WTC11 (cell line): ENCODE measurements around the gene FBLN5. TPM values are rescaled to one million over a fixed set of nuclear protein-coding genes. Genes with fewer than 3 reads are reported as not detected.

Source experiments
- ATAC-seq: fragments of 200-7000 bp; cut with Tn5 transposase; 2 replicates; pipeline ENCODE4 v1.10.0; 2021; ENCODE audit warnings: mild to moderate bottlenecking, moderate library complexity
- CTCF ChIA-PET: fragments of 300-600 bp; sonication (Branson Sonifier 250); formaldehyde crosslinking; loops from one replicate; lab custom pipeline; 2021; ENCODE audit warnings: antibody characterized with exemption; lab: Charles Lee
- POLR2A ChIA-PET: fragments of 350-600 bp; sonication (Branson Sonifier 250); formaldehyde crosslinking; loops from one replicate; lab custom pipeline; 2021; ENCODE audit warnings: antibody characterized with exemption; lab: Charles Lee
- DNase-seq: peaks from one replicate; pipeline ENCODE4 v3.0.0; 2021; ENCODE audit warnings: low spot score
- H3K27ac Mint-ChIP-seq: 2 replicates; pipeline ENCODE4 v1.8.0; 2021; ENCODE audit warnings: mixed read lengths
- H3K27me3 Mint-ChIP-seq: 2 replicates; pipeline ENCODE4 v1.8.0; 2021; ENCODE audit warnings: low read depth, mild to moderate bottlenecking, moderate library complexity, mixed read lengths
- H3K36me3 Mint-ChIP-seq: 2 replicates; pipeline ENCODE4 v1.8.0; 2021; ENCODE audit warnings: mixed read lengths
- H3K4me1 Mint-ChIP-seq: 2 replicates; pipeline ENCODE4 v1.8.0; 2022; ENCODE audit warnings: mixed read lengths
- H3K4me3 Mint-ChIP-seq: 2 replicates; pipeline ENCODE4 v1.8.0; 2021; ENCODE audit warnings: mild to moderate bottlenecking, moderate library complexity, mixed read lengths
- H3K9me3 Mint-ChIP-seq: 2 replicates; pipeline ENCODE4 v1.8.0; 2021; ENCODE audit warnings: mixed read lengths
- ATF2 ChIP-seq: sonication (generic); formaldehyde crosslinking; IDR thresholded peaks from 2 replicates; pipeline ENCODE4 v1.8.1; 2022; ENCODE audit warnings: low read depth, missing genetic modification reagents, borderline replicate concordance
- CREM ChIP-seq: sonication (generic); formaldehyde crosslinking; IDR thresholded peaks from 2 replicates; pipeline ENCODE4 v1.8.1; 2022; ENCODE audit warnings: mild to moderate bottlenecking, missing genetic modification reagents, moderate library complexity
- ESRRA ChIP-seq: sonication (generic); formaldehyde crosslinking; IDR thresholded peaks from 2 replicates; pipeline ENCODE4 v1.8.1; 2022; ENCODE audit warnings: mild to moderate bottlenecking, missing genetic modification reagents, borderline replicate concordance
- GABPB1 ChIP-seq: sonication (generic); formaldehyde crosslinking; IDR thresholded peaks from 2 replicates; pipeline ENCODE4 v1.8.1; 2023; ENCODE audit warnings: mild to moderate bottlenecking, missing genetic modification reagents
- PREB ChIP-seq: sonication (generic); formaldehyde crosslinking; IDR thresholded peaks from 2 replicates; pipeline ENCODE4 v1.8.1; 2022; ENCODE audit warnings: mild to moderate bottlenecking, missing genetic modification reagents, moderate library complexity, borderline replicate concordance
- STAT6 ChIP-seq: sonication (generic); formaldehyde crosslinking; conservative IDR thresholded peaks from 2 replicates; pipeline ENCODE4 v1.8.1; 2023; ENCODE audit warnings: mild to moderate bottlenecking, low read depth, missing genetic modification reagents, moderate library complexity
- TEAD4 ChIP-seq: sonication (generic); formaldehyde crosslinking; IDR thresholded peaks from 2 replicates; pipeline ENCODE4 v1.8.0; 2022; ENCODE audit warnings: mild to moderate bottlenecking, missing genetic modification reagents
- ZNF138 ChIP-seq: sonication (generic); formaldehyde crosslinking; conservative IDR thresholded peaks from 2 replicates; pipeline ENCODE4 v1.8.1; 2022; ENCODE audit warnings: mild to moderate bottlenecking, moderate library complexity, missing genetic modification reagents
- ZNF416 ChIP-seq: fragments of 250-450 bp; sonication (Bioruptor Pico); IDR thresholded peaks from 2 replicates; pipeline ENCODE4 v1.9.0; 2021; ENCODE audit warnings: mild to moderate bottlenecking, inconsistent platforms
- total RNA-seq: library from RNA; stranded (reverse); gene quantifications from 3 replicates; pipeline ENCODE4 v1.2.3, GENCODE V29; 2021
- TF ChIP-seq, protein P1 (sequence below): fragments of 250-450 bp; sonication (Bioruptor Pico); conservative IDR thresholded peaks from 2 replicates; pipeline ENCODE4 v1.9.0; 2021; ENCODE audit warnings: mild to moderate bottlenecking
- TF ChIP-seq, protein P2 (sequence below): fragments of 250-450 bp; sonication (Bioruptor Pico); IDR thresholded peaks from 2 replicates; pipeline ENCODE4 v1.9.0; 2021; ENCODE audit warnings: moderate library complexity, mild to moderate bottlenecking, inconsistent platforms, borderline replicate concordance
- TF ChIP-seq, protein P3 (sequence below): sonication (generic); formaldehyde crosslinking; IDR thresholded peaks from 2 replicates; pipeline ENCODE4 v1.8.1; 2023; ENCODE audit warnings: mild to moderate bottlenecking, missing genetic modification reagents, borderline replicate concordance
- TF ChIP-seq, protein P4 (sequence below): fragments of 250-450 bp; sonication (Bioruptor Pico); IDR thresholded peaks from 2 replicates; pipeline ENCODE4 v1.8.0; 2021; ENCODE audit warnings: mild to moderate bottlenecking

The FBLN5 gene
- total RNA-seq, 1 experiment from 2014 or later = 4.0 TPM

- no peaks in the 10 kb centered on the region for H3K4me1 Mint-ChIP-seq
- no peaks in the 10 kb centered on the region for H3K36me3 Mint-ChIP-seq
- ChIA-PET CTCF (no interaction called here), POLR2A (interaction anchor here (0.7 kb wide), 1 partner anchor 47 kb away, joined by 4 read pairs; no protein-coding TSS in a partner anchor)
- no peak overlapping the region for H3K27ac Mint-ChIP-seq
- H3K27me3 Mint-ChIP-seq = no peaks in the 10 kb centered on the region
- no peak for DNase-seq
- TF ChIP-seq ESRRA (CRISPR knock-in tag) (no peak), GABPB1 (0 out of 2 replicates have a peak, but pooled peaks have one; percentile 49)
- no peaks in the 10 kb centered on the region for H3K9me3 Mint-ChIP-seq
- no peak for ATAC-seq
- no peak overlapping the region for H3K4me3 Mint-ChIP-seq
Observed at GRCh38 chr14:91957876-91958313, 10.4 kb upstream of the FBLN5 start.

- DNase-seq = no peak
- no peak overlapping the region for H3K4me3 Mint-ChIP-seq
- H3K27me3 Mint-ChIP-seq = peaks cover 3% of the 10 kb centered on the region; the same call in 1 of the 2 replicates
Observed at GRCh38 chr14:91956616-91957015, 9.1 kb upstream of the FBLN5 start.

DNA sequence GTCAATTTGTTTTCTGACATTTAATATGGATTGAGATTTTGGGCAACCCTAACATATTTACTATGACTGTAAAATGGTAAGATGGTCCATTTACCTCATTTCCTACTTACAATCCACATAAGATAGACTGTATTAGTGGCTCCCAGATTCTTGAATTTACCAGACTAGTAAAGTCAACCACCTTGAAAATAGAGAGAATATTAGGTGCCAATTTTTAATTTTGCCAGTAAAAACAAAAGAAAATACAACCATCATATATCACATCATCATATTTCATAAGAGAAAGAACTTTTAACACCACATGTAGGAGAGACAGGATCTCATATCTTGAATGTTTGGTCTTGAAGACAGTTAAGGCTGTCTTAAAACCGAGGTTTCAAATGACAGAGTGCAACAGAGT, 7.7 kb upstream of the FBLN5 start:
- no peaks in the 10 kb centered on the region for H3K9me3 Mint-ChIP-seq
- no peak overlapping the region for H3K27ac Mint-ChIP-seq
- DNase-seq (no peak), ATAC-seq (no peak)
- POLR2A ChIA-PET = no interaction called here
- H3K36me3 Mint-ChIP-seq = no peaks in the 10 kb centered on the region
- CTCF ChIA-PET = no interaction called here
- peaks cover 3% of the 10 kb centered on the region; the same call in 1 of the 2 replicates for H3K27me3 Mint-ChIP-seq
- 0 out of 2 replicates have a peak, but pooled peaks cover 3% of the 10 kb centered on the region for H3K4me1 Mint-ChIP-seq
- H3K4me3 Mint-ChIP-seq = no peak overlapping the region
- TF ChIP-seq, protein P1, sequence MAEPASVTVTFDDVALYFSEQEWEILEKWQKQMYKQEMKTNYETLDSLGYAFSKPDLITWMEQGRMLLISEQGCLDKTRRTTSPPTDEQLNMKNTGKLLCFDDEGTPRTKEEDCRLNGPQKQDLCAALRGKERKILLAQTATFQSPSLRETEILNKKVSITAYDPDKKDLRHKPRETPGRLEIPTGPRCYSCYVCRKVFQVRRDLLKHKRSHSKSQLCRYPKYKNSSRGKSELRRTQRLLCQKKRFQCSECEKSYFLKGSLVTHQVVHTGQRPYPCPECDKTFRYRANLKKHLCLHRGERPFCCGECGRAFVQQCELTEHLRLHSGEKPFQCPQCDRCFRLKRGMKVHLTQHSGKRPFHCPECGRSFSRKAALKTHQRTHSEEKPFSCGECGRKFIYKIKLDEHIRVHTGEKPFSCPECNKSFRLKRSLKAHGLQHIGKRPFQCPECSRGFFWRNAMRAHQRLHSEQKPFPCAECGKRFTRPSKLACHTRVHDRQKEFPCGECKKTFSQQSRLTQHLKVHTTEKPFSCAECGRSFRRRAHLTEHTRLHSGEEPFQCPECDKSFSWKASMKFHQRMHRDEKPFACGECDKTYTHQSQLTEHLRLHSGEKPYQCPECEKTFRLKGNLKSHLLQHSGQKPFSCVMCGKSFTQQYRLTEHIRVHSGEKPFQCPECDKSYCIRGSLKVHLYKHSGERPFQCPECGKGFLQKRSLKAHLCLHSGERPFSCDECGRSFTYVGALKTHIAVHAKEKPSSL (CRISPR knock-in tag) = no peak
- TF ChIP-seq, protein P2, sequence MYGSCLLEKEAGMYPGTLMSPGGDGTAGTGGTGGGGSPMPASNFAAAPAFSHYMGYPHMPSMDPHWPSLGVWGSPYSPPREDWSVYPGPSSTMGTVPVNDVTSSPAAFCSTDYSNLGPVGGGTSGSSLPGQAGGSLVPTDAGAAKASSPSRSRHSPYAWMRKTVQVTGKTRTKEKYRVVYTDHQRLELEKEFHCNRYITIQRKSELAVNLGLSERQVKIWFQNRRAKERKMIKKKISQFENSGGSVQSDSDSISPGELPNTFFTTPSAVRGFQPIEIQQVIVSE (CRISPR knock-in tag) = no peak
- TF ChIP-seq ATF2 (CRISPR knock-in tag) (no peak), PREB (CRISPR knock-in tag) (no peak), ZNF416 (CRISPR knock-in tag) (no peak), TEAD4 (CRISPR knock-in tag) (no peak), ZNF138 (CRISPR knock-in tag) (no peak)
- TF ChIP-seq, protein P3, sequence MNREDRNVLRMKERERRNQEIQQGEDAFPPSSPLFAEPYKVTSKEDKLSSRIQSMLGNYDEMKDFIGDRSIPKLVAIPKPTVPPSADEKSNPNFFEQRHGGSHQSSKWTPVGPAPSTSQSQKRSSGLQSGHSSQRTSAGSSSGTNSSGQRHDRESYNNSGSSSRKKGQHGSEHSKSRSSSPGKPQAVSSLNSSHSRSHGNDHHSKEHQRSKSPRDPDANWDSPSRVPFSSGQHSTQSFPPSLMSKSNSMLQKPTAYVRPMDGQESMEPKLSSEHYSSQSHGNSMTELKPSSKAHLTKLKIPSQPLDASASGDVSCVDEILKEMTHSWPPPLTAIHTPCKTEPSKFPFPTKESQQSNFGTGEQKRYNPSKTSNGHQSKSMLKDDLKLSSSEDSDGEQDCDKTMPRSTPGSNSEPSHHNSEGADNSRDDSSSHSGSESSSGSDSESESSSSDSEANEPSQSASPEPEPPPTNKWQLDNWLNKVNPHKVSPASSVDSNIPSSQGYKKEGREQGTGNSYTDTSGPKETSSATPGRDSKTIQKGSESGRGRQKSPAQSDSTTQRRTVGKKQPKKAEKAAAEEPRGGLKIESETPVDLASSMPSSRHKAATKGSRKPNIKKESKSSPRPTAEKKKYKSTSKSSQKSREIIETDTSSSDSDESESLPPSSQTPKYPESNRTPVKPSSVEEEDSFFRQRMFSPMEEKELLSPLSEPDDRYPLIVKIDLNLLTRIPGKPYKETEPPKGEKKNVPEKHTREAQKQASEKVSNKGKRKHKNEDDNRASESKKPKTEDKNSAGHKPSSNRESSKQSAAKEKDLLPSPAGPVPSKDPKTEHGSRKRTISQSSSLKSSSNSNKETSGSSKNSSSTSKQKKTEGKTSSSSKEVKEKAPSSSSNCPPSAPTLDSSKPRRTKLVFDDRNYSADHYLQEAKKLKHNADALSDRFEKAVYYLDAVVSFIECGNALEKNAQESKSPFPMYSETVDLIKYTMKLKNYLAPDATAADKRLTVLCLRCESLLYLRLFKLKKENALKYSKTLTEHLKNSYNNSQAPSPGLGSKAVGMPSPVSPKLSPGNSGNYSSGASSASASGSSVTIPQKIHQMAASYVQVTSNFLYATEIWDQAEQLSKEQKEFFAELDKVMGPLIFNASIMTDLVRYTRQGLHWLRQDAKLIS = no peak
- TF ChIP-seq, protein P4, sequence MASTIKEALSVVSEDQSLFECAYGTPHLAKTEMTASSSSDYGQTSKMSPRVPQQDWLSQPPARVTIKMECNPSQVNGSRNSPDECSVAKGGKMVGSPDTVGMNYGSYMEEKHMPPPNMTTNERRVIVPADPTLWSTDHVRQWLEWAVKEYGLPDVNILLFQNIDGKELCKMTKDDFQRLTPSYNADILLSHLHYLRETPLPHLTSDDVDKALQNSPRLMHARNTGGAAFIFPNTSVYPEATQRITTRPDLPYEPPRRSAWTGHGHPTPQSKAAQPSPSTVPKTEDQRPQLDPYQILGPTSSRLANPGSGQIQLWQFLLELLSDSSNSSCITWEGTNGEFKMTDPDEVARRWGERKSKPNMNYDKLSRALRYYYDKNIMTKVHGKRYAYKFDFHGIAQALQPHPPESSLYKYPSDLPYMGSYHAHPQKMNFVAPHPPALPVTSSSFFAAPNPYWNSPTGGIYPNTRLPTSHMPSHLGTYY (CRISPR knock-in tag) = no peak

More at GRCh38 chr14:91956616-91957015, 9.1 kb upstream of the FBLN5 start:
- ATAC-seq = no peak; the same call in 1 of the 2 replicates
- ChIA-PET CTCF (interaction anchor here (0.9 kb wide), 1 partner anchor 9 kb away, joined by 3 read pairs; no protein-coding TSS in a partner anchor), POLR2A (no interaction called here)
- H3K4me1 Mint-ChIP-seq = 0 out of 2 replicates have a peak, but pooled peaks cover 3% of the 10 kb centered on the region
- H3K9me3 Mint-ChIP-seq = no peaks in the 10 kb centered on the region
- no peak overlapping the region for H3K27ac Mint-ChIP-seq
- no peak for TF ChIP-seq STAT6 (CRISPR knock-in tag)
- TF ChIP-seq CREM (CRISPR knock-in tag) = no peak
- H3K36me3 Mint-ChIP-seq = no peaks in the 10 kb centered on the region
